ENCODE measurements around the gene NAA15. TPM values are rescaled to one million over a fixed set of nuclear protein-coding genes. Genes with fewer than 3 reads are reported as not detected.

NAA15 gene
- total RNA-seq, 1 experiment from 2014 or later, result 55.0 TPM

DNA sequence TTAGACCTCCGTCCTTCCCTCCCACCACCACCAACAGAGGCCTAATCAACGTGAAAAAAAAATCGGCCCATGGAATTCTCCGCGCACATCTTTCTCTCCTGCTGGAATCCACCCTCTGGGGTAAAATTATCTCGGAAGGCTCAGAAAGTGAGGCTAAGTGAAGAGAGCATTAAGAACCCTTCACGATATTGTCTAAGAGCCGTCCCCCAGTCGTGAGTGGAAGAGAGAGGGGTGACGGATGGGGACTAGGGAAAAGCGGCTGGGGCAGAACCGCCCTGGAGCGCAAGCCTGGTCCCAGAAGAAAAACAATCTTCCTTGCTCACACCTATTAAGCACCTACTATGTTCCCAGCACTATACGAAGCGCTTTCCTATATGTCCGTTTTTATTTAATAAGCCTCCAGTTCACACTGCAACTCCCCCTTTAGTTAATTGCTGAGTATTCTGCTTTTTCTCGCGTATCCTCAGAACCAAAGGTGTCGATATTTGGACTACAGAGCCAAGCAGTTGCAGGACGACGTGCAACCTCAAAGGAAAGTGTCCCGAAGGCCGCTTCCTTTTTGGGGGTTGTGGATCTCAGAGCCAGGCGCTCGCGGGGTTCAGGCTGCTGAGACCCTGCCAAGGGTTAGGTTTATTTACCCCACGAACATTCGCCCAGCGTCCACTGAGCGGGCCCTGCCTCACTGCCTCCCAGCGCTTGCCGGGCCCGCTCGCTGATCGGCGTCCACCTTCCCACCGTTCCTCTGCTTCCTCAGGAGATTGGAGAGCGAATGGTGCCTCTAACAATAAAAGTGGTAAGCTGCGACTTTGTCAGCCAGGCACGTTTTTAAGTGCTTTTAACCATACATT, 22.2 kb upstream of the NAA15 start:
- no TSS peak for BruUV-seq (replicated peaks)
- H3K4me3 ChIP-seq (ENCODE audit: low read depth in 2 of 2, low read length in 2 of 2), result peak overlapping the region; percentile 45 to 51
- TF ChIP-seq SIN3A (IDR thresholded peaks at IDR 0.05; ENCODE audit: borderline replicate concordance, insufficient read depth, low read depth, low read length) (no peak), POLR2AphosphoS5 (IDR thresholded peaks at IDR 0.05; ENCODE audit: low read depth, low read length) (no peak), TCF7L2 (IDR thresholded peaks at IDR 0.05; ENCODE audit: low read depth, low read length) (no peak)
- TF ChIP-seq, protein P1, sequence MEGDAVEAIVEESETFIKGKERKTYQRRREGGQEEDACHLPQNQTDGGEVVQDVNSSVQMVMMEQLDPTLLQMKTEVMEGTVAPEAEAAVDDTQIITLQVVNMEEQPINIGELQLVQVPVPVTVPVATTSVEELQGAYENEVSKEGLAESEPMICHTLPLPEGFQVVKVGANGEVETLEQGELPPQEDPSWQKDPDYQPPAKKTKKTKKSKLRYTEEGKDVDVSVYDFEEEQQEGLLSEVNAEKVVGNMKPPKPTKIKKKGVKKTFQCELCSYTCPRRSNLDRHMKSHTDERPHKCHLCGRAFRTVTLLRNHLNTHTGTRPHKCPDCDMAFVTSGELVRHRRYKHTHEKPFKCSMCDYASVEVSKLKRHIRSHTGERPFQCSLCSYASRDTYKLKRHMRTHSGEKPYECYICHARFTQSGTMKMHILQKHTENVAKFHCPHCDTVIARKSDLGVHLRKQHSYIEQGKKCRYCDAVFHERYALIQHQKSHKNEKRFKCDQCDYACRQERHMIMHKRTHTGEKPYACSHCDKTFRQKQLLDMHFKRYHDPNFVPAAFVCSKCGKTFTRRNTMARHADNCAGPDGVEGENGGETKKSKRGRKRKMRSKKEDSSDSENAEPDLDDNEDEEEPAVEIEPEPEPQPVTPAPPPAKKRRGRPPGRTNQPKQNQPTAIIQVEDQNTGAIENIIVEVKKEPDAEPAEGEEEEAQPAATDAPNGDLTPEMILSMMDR (IDR thresholded peaks at IDR 0.05), result no peak
- TF ChIP-seq, protein P2, sequence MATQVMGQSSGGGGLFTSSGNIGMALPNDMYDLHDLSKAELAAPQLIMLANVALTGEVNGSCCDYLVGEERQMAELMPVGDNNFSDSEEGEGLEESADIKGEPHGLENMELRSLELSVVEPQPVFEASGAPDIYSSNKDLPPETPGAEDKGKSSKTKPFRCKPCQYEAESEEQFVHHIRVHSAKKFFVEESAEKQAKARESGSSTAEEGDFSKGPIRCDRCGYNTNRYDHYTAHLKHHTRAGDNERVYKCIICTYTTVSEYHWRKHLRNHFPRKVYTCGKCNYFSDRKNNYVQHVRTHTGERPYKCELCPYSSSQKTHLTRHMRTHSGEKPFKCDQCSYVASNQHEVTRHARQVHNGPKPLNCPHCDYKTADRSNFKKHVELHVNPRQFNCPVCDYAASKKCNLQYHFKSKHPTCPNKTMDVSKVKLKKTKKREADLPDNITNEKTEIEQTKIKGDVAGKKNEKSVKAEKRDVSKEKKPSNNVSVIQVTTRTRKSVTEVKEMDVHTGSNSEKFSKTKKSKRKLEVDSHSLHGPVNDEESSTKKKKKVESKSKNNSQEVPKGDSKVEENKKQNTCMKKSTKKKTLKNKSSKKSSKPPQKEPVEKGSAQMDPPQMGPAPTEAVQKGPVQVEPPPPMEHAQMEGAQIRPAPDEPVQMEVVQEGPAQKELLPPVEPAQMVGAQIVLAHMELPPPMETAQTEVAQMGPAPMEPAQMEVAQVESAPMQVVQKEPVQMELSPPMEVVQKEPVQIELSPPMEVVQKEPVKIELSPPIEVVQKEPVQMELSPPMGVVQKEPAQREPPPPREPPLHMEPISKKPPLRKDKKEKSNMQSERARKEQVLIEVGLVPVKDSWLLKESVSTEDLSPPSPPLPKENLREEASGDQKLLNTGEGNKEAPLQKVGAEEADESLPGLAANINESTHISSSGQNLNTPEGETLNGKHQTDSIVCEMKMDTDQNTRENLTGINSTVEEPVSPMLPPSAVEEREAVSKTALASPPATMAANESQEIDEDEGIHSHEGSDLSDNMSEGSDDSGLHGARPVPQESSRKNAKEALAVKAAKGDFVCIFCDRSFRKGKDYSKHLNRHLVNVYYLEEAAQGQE (IDR thresholded peaks at IDR 0.05; ENCODE audit: insufficient read depth in 1 of 2, low read depth in 2 of 2, low read length in 1 of 2), result no peak
- no peaks in the 10 kb centered on the region for H3K9me3 ChIP-seq (ENCODE audit: control insufficient read depth, insufficient read depth, low read depth, low read length)
- DNase-seq (ENCODE audit: low read depth, low spot score) (no peak), ATAC-seq (no peak)
- ChIA-PET CTCF (no interaction called here), POLR2A (no interaction called here)
- H3K36me3 ChIP-seq (ENCODE audit: control insufficient read depth, insufficient read depth, low read length), result no peaks in the 10 kb centered on the region
- no peaks in the 10 kb centered on the region for H3K27me3 ChIP-seq (ENCODE audit: control insufficient read depth, insufficient read depth, low read length)
- in situ Hi-C loops (cut with HindIII; ENCODE audit: low pct_unique_long_range_greater_than_20kb, low sequenced_read_pairs) (no loop called here), intact Hi-C loops (cut with micrococcal nuclease; ENCODE audit: unreplicated experiment) (loop anchor here (10.0 kb wide), 1 partner anchor 54 kb away; no protein-coding TSS in a partner anchor)
- 0 out of 2 replicates have a peak, but pooled peaks cover 2% of the 10 kb centered on the region for H3K4me1 ChIP-seq (ENCODE audit: control insufficient read depth, insufficient read depth, low read length)
- H3K27ac ChIP-seq (ENCODE audit: low read length), result no peak overlapping the region

DNA sequence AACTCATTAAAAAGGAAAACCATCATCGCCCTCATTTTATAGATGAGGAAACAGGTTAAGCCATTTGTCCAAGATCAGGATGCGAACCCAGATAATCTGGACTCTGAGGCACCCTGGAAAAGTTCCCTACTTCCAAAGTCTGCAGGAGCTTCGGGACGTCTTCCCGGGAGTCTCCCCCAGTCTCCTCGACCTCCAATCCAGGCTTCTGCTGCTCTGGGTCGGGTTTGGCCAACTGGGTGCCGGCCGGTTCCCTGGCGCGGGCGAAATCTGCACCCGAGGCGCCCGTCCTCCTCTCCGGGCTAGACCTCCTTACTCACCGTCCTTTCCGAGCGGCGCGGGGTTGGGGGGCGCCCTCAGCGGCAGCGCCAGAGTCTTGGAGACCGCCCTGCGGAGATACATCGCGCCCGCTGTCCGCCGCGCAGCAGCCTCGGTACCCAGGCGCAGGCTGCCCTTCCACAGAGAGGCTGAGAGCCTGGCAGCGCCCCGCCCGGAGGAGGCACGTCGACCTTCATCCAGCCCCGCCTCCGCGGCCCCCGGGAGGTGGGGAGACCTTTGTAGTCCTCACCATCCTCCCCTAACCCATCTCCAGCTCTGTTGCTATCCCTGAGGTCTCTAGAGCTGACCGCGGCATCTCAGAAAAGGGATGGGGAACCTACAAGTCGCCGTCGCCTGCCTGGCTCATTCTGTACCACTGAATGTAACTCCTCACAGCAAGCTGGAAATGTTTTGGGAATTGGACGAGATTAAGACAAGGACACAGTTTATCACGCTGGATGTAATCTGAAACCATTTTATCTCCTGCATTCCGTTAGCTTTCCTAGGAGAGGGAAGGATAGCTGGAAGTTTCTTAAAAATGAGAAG, 21.3 kb upstream of the NAA15 start, which contains the start of gene MGARP:
Gene MGARP, minus strand, starts transcription at position 466 of the 861 bp plus-strand sequence. Its CDS starts 67 bp downstream, at position 399.
- H3K36me3 ChIP-seq (ENCODE audit: control insufficient read depth, insufficient read depth, low read length), result no peaks in the 10 kb centered on the region
- CTCF ChIA-PET, result interaction anchor here (0.6 to 1.4 kb wide), 2 partner anchors 16 to 250 kb away, joined by 3 to 8 read pairs; no protein-coding TSS in a partner anchor
- peak within 1 kb of the TSS; percentile 45 to 51 for H3K4me3 ChIP-seq (ENCODE audit: low read depth in 2 of 2, low read length in 2 of 2)
- POLR2A ChIA-PET, result interaction anchor here (0.5 to 0.6 kb wide), 2 partner anchors 11 to 25 kb away, joined by 3 read pairs; no protein-coding TSS in a partner anchor
- DNase-seq (ENCODE audit: low read depth, low spot score) (no peak), ATAC-seq (peak; percentile 91)
- intact Hi-C loops (cut with micrococcal nuclease; ENCODE audit: unreplicated experiment), result loop anchor here (5.0 to 10.0 kb wide), 2 partner anchors 55 to 98 kb away; no protein-coding TSS in a partner anchor
- BruUV-seq (replicated peaks), result no TSS peak
- no peaks in the 10 kb centered on the region for H3K9me3 ChIP-seq (ENCODE audit: control insufficient read depth, insufficient read depth, low read depth, low read length)
- H3K27ac ChIP-seq (ENCODE audit: low read length), result no peak within 1 kb of the TSS
- H3K4me1 ChIP-seq (ENCODE audit: control insufficient read depth, insufficient read depth, low read length), result 0 out of 2 replicates have a peak, but pooled peaks cover 2% of the 10 kb centered on the region
- TF ChIP-seq, protein P1 (IDR thresholded peaks at IDR 0.05), result no peak
- TF ChIP-seq TCF7L2 (IDR thresholded peaks at IDR 0.05; ENCODE audit: low read depth, low read length) (no peak), SIN3A (IDR thresholded peaks at IDR 0.05; ENCODE audit: borderline replicate concordance, insufficient read depth, low read depth, low read length) (no peak), POLR2AphosphoS5 (IDR thresholded peaks at IDR 0.05; ENCODE audit: low read depth, low read length) (no peak)
- TF ChIP-seq, protein P2 (IDR thresholded peaks at IDR 0.05; ENCODE audit: insufficient read depth in 1 of 2, low read depth in 2 of 2, low read length in 1 of 2), result no peak
- in situ Hi-C loops (cut with HindIII; ENCODE audit: low pct_unique_long_range_greater_than_20kb, low sequenced_read_pairs), result no loop called here
- no peaks in the 10 kb centered on the region for H3K27me3 ChIP-seq (ENCODE audit: control insufficient read depth, insufficient read depth, low read length)

Data from Panc1 (cell line).